ENCODE measurements around the gene RPS4Y1. TPM values are rescaled to one million over a fixed set of nuclear protein-coding genes. Genes with fewer than 3 reads are reported as not detected.

RPS4Y1 gene
- polyA plus RNA-seq, 1 donor (not counting 4 experiments of a cell fraction or from before 2014, with no cell fraction given), result not detected

DNA sequence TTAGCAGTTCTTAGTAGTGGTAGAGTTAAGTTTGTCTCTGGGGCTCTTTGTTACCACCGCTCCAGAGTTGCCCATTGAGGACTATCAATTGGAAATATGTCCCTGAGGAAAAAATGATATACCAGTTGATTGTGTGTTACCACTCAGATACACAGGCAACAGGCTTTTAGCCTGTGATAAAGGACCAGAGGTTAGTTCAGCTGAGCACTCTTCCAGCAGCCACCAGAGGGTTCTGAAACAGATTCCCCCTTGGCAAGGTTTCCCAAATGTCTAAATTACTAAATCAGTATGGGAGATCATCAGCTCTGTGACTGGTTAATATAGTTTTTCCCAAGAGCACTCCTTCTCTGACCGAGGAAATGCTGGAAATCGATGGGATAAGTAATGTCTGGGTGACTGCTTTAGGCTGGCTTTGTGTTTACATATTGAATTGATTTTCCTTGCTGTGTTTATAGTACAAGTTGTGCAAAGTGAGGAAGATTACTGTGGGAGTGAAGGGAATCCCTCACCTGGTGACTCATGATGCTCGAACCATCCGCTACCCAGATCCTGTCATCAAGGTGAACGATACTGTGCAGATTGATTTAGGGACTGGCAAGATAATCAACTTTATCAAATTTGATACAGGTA, 12.9 kb downstream of the RPS4Y1 start:
- no peaks in the 10 kb centered on the region for H3K79me2 ChIP-seq (ENCODE audit: control insufficient read depth, insufficient read depth, low read length)
- H3K4me2 ChIP-seq (ENCODE audit: control insufficient read depth, extremely low read depth, insufficient read depth, low read depth, low read length), result no peak overlapping the region
- no peak for FAIRE-seq
- H3K27me3 ChIP-seq (ENCODE audit: control insufficient read depth, extremely low read depth, insufficient read depth, low read length), result no peaks in the 10 kb centered on the region
- no peak overlapping the region for H3K9ac ChIP-seq (ENCODE audit: control insufficient read depth, extremely low read depth, insufficient read depth, low read length)
- H3K4me1 ChIP-seq (ENCODE audit: control insufficient read depth, extremely low read depth, insufficient read depth, low read length), result no peaks in the 10 kb centered on the region
- no peaks in the 10 kb centered on the region for H3K36me3 ChIP-seq (ENCODE audit: control insufficient read depth in 2 of 2, extremely low read depth in 1 of 2, insufficient read depth in 2 of 2, low read length in 2 of 2)
- H3K27ac ChIP-seq (ENCODE audit: control insufficient read depth, insufficient read depth, low read length), result no peak overlapping the region
- H2AFZ ChIP-seq (ENCODE audit: control insufficient read depth, low read length), result no peak overlapping the region
- dilution Hi-C loops (cut with MboI; ENCODE audit: extremely low pct_ligation_motif_present, low sequenced_read_pairs), result no loop called here
- no peaks in the 10 kb centered on the region for H4K20me1 ChIP-seq (ENCODE audit: control insufficient read depth, extremely low read depth, insufficient read depth, low read length)
- no peaks in the 10 kb centered on the region for H3K9me3 ChIP-seq (ENCODE audit: control insufficient read depth, low read depth, low read length)
- no peak for TF ChIP-seq EZH2 (IDR thresholded peaks at IDR 0.05; ENCODE audit: low read length)
- TF ChIP-seq, protein P1, sequence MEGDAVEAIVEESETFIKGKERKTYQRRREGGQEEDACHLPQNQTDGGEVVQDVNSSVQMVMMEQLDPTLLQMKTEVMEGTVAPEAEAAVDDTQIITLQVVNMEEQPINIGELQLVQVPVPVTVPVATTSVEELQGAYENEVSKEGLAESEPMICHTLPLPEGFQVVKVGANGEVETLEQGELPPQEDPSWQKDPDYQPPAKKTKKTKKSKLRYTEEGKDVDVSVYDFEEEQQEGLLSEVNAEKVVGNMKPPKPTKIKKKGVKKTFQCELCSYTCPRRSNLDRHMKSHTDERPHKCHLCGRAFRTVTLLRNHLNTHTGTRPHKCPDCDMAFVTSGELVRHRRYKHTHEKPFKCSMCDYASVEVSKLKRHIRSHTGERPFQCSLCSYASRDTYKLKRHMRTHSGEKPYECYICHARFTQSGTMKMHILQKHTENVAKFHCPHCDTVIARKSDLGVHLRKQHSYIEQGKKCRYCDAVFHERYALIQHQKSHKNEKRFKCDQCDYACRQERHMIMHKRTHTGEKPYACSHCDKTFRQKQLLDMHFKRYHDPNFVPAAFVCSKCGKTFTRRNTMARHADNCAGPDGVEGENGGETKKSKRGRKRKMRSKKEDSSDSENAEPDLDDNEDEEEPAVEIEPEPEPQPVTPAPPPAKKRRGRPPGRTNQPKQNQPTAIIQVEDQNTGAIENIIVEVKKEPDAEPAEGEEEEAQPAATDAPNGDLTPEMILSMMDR (optimal IDR thresholded peaks at IDR 0.05 in 1 of 3, IDR thresholded peaks at IDR 0.05 in 1 of 3, conservative IDR thresholded peaks at IDR 0.05 in 1 of 3; ENCODE audit: extremely low read depth in 1 of 3, insufficient read depth in 2 of 3, low read length in 3 of 3), result no peak
- DNase-seq (ENCODE audit: low read depth, low spot score), result no peak
- no peaks in the 10 kb centered on the region for H3K9me1 ChIP-seq (ENCODE audit: control insufficient read depth, extremely low read depth, insufficient read depth, low read length)
- no peak overlapping the region for H3K4me3 ChIP-seq (ENCODE audit: control insufficient read depth in 2 of 3, extremely low read depth in 1 of 3, insufficient read depth in 2 of 3, low read depth in 1 of 3, low read length in 3 of 3)

DNA sequence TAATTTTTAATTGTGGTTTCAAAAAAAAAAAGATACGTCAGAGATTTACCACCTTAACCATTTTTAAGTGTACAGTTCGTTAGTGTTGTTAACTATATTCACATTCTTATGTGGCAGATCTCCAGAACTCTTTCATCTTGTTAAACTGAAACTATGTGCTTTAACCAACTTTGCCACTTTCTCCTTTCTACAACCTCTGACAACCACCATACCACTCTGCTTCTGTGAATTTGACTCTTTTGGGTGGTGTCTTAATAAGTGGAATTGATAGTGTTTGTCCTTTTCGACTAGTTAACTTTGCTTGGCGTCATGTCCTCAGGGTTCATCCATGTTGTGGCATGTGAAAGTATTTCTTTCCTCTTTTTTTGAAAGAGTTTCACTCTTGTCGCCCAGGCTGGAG, 15.7 kb downstream of the RPS4Y1 start:
- no peak for DNase-seq (ENCODE audit: low read depth, low spot score)
- no peak for TF ChIP-seq EZH2 (IDR thresholded peaks at IDR 0.05; ENCODE audit: low read length)
- TF ChIP-seq, protein P1 (optimal IDR thresholded peaks at IDR 0.05 in 1 of 3, IDR thresholded peaks at IDR 0.05 in 1 of 3, conservative IDR thresholded peaks at IDR 0.05 in 1 of 3; ENCODE audit: extremely low read depth in 1 of 3, insufficient read depth in 2 of 3, low read length in 3 of 3), result no peak
- Histone ChIP-seq H4K20me1 (ENCODE audit: control insufficient read depth, extremely low read depth, insufficient read depth, low read length) (no peaks in the 10 kb centered on the region), H3K79me2 (ENCODE audit: control insufficient read depth, insufficient read depth, low read length) (no peaks in the 10 kb centered on the region), H3K9me1 (ENCODE audit: control insufficient read depth, extremely low read depth, insufficient read depth, low read length) (no peaks in the 10 kb centered on the region), H3K9me3 (ENCODE audit: control insufficient read depth, low read depth, low read length) (no peaks in the 10 kb centered on the region), H2AFZ (ENCODE audit: control insufficient read depth, low read length) (no peak overlapping the region), H3K36me3 (ENCODE audit: control insufficient read depth in 2 of 2, extremely low read depth in 1 of 2, insufficient read depth in 2 of 2, low read length in 2 of 2) (no peaks in the 10 kb centered on the region), H3K4me1 (ENCODE audit: control insufficient read depth, extremely low read depth, insufficient read depth, low read length) (no peaks in the 10 kb centered on the region), H3K4me3 (ENCODE audit: control insufficient read depth in 2 of 3, extremely low read depth in 1 of 3, insufficient read depth in 2 of 3, low read depth in 1 of 3, low read length in 3 of 3) (no peak overlapping the region), H3K4me2 (ENCODE audit: control insufficient read depth, extremely low read depth, insufficient read depth, low read depth, low read length) (no peak overlapping the region), H3K9ac (ENCODE audit: control insufficient read depth, extremely low read depth, insufficient read depth, low read length) (no peak overlapping the region), H3K27me3 (ENCODE audit: control insufficient read depth, extremely low read depth, insufficient read depth, low read length) (no peaks in the 10 kb centered on the region), H3K27ac (ENCODE audit: control insufficient read depth, insufficient read depth, low read length) (no peak overlapping the region)
- dilution Hi-C loops (cut with MboI; ENCODE audit: extremely low pct_ligation_motif_present, low sequenced_read_pairs), result no loop called here
- no peak for FAIRE-seq
